Pancreas (tissue), 10 donors: ENCODE results near the gene DHRS1. TPM values are rescaled to one million over a fixed set of nuclear protein-coding genes. Genes with fewer than 3 reads are reported as not detected.
A peak's percentile ranks its signal among the peaks of the same experiment; 100 is the strongest.

ENCODE experiments used
- ATAC-seq, 4 donors: fragments of 200-7000 bp; cut with Tn5 transposase; one replicate each; pipeline versions ENCODE4 v1.8.0 to v1.9.1; 2020; ENCODE audit warnings: mild to moderate bottlenecking in 4 of 4, moderate library complexity in 4 of 4
- DNase-seq, 6 donors: peaks; one replicate each; pipeline ENCODE4 v3.0.0-alpha.2; 2020
- FAIRE-seq: peaks from 2 replicates; lab custom pipeline; 2012; peaks lifted over from hg19 to GRCh38; lab: Jason Lieb, UNC
- H3K27ac ChIP-seq, 4 donors: fragments of 200-600 bp; sonication (generic); 1 replicate in 3 of 4; 2 replicates in 1 of 4; pipeline versions ENCODE4 v1.5.0 to v1.8.0; 2020
- H3K27me3 ChIP-seq, 4 donors: fragments of 200-600 bp; one replicate each; pipeline ENCODE4 v1.8.0; 2021
- H3K36me3 ChIP-seq, 3 donors: fragments of 200-600 bp; sonication (generic) in 1 of 3; one replicate each; pipeline versions ENCODE4 v1.5.0 to v1.8.0; 2020 to 2021
- H3K4me1 ChIP-seq, 3 donors: fragments of 200-600 bp; one replicate each; pipeline ENCODE4 v1.8.0; 2021
- H3K4me3 ChIP-seq, 4 donors: fragments of 200-600 bp; sonication (generic) in 2 of 4; one replicate each; pipeline versions ENCODE4 v1.5.0 to v1.8.0; 2020 to 2021
- H3K9me3 ChIP-seq, 4 donors: fragments of 200-600 bp; one replicate each; pipeline ENCODE4 v1.8.0; 2021
- CTCF ChIP-seq, 4 donors: fragments of 200-600 bp; sonication (generic) in 3 of 4; IDR thresholded peaks; one replicate each; pipeline versions ENCODE4 v1.5.0 to v1.8.0; 2021; ENCODE audit warnings: antibody characterized with exemption in 4 of 4
- WGBS, 2 donors: extraction: QIAGEN DNeasy Blood & Tissue Kit; methylation state at CpG; one replicate each; pipeline ENCODE4 v1.1.7; 2013; 5-methylcytosine and 5-hydroxymethylcytosine counted together
- intact Hi-C, 3 donors: fragments of 100-400 bp; cut with DNase I; formaldehyde crosslinking; loops; one replicate each; pipeline versions ENCODE4 v1.11.1 to v1.14.2; 2022
- polyA plus RNA-seq, 2 donors: library from polyadenylated mRNA; stranded (reverse); fragments of 200-250 nt; gene quantifications; one replicate each; pipeline ENCODE4 v1.2.3, GENCODE V29; 2013
- total RNA-seq, 6 donors: library from RNA; stranded (reverse); fragmentation: NEBNext Ultra II Directional in 4 of 6; extraction: Animal tissue kit (Norgen Biotek cat#: 25700) in 4 of 6; gene quantifications; one replicate each; pipeline versions ENCODE4 v1.2.1 to v1.2.4, GENCODE V29; 2021 to 2023
- donor health status: healthy with polysubstance abuse.
- donor health status: DM: no; HTN: no; CAD: no; lungs with moderate emphysema.
- donor health status: DM: no; HTN: no; CAD: no.
- donor health status: control.
- donor health status: control.
- donor health status: Bipolar disorder and iron deficiency.
- donor health status: DM: yes; HTN: yes; CAD: no.
- donor health status: DM: no; HTN: no; CAD: no.
- donor health status: DM: no; HTN: no; CAD: no.
- donor health status: DM: yes; HTN: yes; CAD: no.

The DHRS1 gene
- total and polyA plus RNA-seq, 8 donors = 6.1 to 21.1 (median 13.6) TPM

DNA sequence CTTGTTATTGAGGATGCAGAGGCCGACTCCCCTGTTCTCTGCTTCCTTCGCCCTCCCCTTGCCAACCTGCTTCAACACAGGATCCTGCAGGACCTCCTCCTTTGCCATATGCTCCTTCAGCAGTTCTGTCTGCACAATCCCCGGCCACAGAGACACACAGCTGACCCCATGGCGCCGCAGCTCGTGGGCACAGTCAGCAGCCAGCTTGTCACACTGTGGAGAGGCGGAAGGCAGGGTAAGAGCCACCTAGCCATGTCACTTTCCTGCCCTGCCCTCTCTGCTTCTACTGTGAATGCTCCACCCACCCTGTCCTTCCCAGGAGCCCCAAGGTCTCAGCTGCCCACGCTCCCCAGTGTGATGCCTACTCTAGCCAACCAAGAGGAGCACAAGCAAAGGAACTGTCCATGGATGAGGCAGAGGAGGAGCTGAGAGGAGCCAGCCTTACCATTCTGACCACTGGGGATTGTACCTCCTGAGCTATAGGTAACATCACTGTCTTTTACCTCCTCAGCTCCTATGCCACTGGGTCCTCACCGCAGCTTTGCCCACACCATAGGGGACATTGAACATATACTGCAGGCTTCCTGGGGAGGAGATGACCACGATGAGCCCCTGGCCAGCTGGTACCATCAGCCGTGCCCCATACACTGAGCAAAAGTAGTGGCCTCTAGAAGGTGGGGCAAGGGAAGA, 7.3 kb downstream of the DHRS1 start:
- no peak for TF ChIP-seq CTCF (IDR thresholded peaks at IDR 0.05)
- no peak for FAIRE-seq
- Histone ChIP-seq H3K27me3 (no peaks in the 10 kb centered on the region), H3K4me1 (peaks cover 0 to 5% (median 5%) of the 10 kb centered on the region in 3 donors), H3K9me3 (no peaks in the 10 kb centered on the region), H3K4me3 (no peak overlapping the region), H3K36me3 (peaks cover 0 to 34% (median 8%) of the 10 kb centered on the region in 3 donors), H3K27ac (no peak overlapping the region)
- 90 to 91% methylated on average over 11 of the region's 11 CpGs for WGBS, 2 donors
- intact Hi-C loops = no loop called here
- DNase-seq = peak in 1 of 6 donors; percentile 32
- ATAC-seq = no peak

- DNase-seq = no peak
- Histone ChIP-seq H3K9me3 (no peaks in the 10 kb centered on the region), H3K27ac (no peak overlapping the region), H3K4me3 (no peak overlapping the region), H3K36me3 (peaks cover 0 to 34% (median 8%) of the 10 kb centered on the region in 3 donors), H3K27me3 (no peaks in the 10 kb centered on the region), H3K4me1 (peaks cover 0 to under 1% (median 0%) of the 10 kb centered on the region in 3 donors)
- no peak for FAIRE-seq
- intact Hi-C loops = no loop called here
- ATAC-seq = no peak
- TF ChIP-seq CTCF (IDR thresholded peaks at IDR 0.05) = no peak
- WGBS, 2 donors = 86 to 94% methylated on average over 3 of the region's 3 CpGs
These were observed 8.0 kb downstream of the DHRS1 start for GRCh38 chr14:24291446-24292117.

- H3K9me3 ChIP-seq = no peaks in the 10 kb centered on the region
- no peak for TF ChIP-seq CTCF (IDR thresholded peaks at IDR 0.05)
- H3K27ac ChIP-seq = no peak overlapping the region
- DNase-seq (peak in 1 of 6 donors; percentile 14), FAIRE-seq (no peak), ATAC-seq (no peak)
- WGBS, 2 donors = 80 to 81% methylated on average over 9 of the region's 9 CpGs
- H3K36me3 ChIP-seq = peaks cover 0 to 30% (median 4%) of the 10 kb centered on the region in 3 donors
- intact Hi-C loops = no loop called here
- H3K4me3 ChIP-seq = no peak overlapping the region
- no peaks in the 10 kb centered on the region for H3K27me3 ChIP-seq
- H3K4me1 ChIP-seq = no peaks in the 10 kb centered on the region
These were observed 8.8 kb downstream of the DHRS1 start for GRCh38 chr14:24290746-24291145.

DNA sequence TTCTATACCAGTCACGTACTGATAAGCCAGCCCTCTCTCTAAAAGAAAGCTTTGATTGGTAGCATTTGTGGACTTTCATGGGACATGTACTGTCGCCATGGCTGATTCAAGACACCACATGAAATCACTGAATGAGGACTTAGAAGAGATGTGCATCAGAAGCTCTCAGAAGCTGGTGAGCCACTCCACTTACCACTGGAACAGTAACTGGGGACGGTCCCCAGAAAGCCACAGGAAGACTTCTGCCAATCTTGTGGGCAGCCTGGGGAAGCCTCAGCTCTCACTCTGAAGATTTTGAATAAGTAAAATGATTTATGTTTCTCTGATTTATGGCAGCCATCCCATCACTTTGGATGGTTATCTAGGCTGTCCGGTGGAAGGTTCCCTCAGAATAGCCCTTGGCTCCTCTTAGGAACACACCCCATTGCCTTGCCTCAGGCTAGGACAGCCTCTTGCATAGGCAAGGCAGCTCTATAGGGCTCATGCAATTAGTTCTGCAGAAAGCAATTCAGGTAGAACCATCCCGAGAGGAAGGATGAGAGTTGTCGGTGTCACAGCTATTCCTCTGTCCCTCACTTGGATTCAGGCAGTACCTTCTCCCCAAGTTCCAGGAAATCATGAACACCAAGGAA, 9.8 kb downstream of the DHRS1 start:
- ATAC-seq = no peak

More for the DNA sequence above, 9.8 kb downstream of the DHRS1 start:
- Histone ChIP-seq H3K9me3 (no peaks in the 10 kb centered on the region), H3K36me3 (peaks cover 0 to 23% (median 0%) of the 10 kb centered on the region in 3 donors), H3K4me1 (no peaks in the 10 kb centered on the region), H3K27ac (no peak overlapping the region), H3K4me3 (no peak overlapping the region), H3K27me3 (no peaks in the 10 kb centered on the region)
- WGBS, 2 donors = 77 to 81% methylated on average over 6 of the region's 6 CpGs
- no peak for FAIRE-seq
- intact Hi-C loops = no loop called here
- TF ChIP-seq CTCF (IDR thresholded peaks at IDR 0.05) = no peak
- DNase-seq = no peak
